Kidney epithelial cell (primary cell): ENCODE data around the gene SETD2. TPM values are rescaled to one million over a fixed set of nuclear protein-coding genes. Genes with fewer than 3 reads are reported as not detected.
A peak's percentile ranks its signal among the peaks of the same experiment; 100 is the strongest.

Source experiments
- DNase-seq: peaks from one replicate; pipeline ENCODE4 v3.0.0-alpha.2; 2010; ENCODE audit warnings: low read depth
- H3K27me3 ChIP-seq: 2 replicates; pipeline ENCODE4 v1.6.0; 2011; ENCODE audit warnings: low read length; ENCODE audit not compliant: control insufficient read depth, insufficient read depth
- H3K36me3 ChIP-seq: 2 replicates; pipeline ENCODE4 v1.5.1; 2011; ENCODE audit warnings: low read length; ENCODE audit not compliant: control insufficient read depth, insufficient read depth
- H3K4me3 ChIP-seq: 2 replicates; pipeline ENCODE4 v1.5.1; 2011; ENCODE audit warnings: low read depth, mild to moderate bottlenecking, control low read depth, low read length
- total RNA-seq: library from RNA; depleted of rRNA; stranded (reverse); fragments of >200 nt; gene quantifications from 2 replicates; pipeline ENCODE4 v1.2.3, GENCODE V29; 2015
- TF ChIP-seq, protein P1 (sequence below): IDR thresholded peaks from 2 replicates; pipeline ENCODE4 v1.5.1; 2011; ENCODE audit warnings: mild to moderate bottlenecking, moderate library complexity, low read length, control low read depth, inconsistent platforms; ENCODE audit not compliant: insufficient read depth, poor library complexity, severe bottlenecking

The SETD2 gene
- total RNA-seq, 1 donor from 2014 or later, result 31.1 TPM

GRCh38 chr3:46974421-46975171, 189.3 kb downstream of the SETD2 start:
- TF ChIP-seq, protein P1, sequence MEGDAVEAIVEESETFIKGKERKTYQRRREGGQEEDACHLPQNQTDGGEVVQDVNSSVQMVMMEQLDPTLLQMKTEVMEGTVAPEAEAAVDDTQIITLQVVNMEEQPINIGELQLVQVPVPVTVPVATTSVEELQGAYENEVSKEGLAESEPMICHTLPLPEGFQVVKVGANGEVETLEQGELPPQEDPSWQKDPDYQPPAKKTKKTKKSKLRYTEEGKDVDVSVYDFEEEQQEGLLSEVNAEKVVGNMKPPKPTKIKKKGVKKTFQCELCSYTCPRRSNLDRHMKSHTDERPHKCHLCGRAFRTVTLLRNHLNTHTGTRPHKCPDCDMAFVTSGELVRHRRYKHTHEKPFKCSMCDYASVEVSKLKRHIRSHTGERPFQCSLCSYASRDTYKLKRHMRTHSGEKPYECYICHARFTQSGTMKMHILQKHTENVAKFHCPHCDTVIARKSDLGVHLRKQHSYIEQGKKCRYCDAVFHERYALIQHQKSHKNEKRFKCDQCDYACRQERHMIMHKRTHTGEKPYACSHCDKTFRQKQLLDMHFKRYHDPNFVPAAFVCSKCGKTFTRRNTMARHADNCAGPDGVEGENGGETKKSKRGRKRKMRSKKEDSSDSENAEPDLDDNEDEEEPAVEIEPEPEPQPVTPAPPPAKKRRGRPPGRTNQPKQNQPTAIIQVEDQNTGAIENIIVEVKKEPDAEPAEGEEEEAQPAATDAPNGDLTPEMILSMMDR, result no peak
- Histone ChIP-seq H3K36me3 (no peaks in the 10 kb centered on the region), H3K4me3 (no peak overlapping the region), H3K27me3 (no peaks in the 10 kb centered on the region)
- DNase-seq, result no peak

DNA sequence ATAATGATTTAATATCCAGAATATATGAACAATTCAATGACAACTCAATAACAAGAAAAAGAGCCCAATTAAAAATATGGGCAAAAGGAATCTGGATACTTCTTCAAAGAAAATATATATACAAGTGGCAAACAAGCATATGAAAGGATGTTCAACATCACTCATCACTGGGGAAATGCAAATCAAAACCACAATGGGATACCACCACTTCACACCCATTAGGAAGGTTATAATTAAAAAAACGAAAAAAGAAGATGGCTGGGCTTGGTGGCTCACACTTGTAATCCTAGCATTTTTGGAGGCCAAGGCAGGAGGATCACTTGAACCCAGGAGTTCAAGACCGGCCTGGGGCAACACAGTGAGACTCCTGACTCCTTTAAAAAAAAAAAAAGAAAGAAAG, 191.5 kb downstream of the SETD2 start:
- H3K4me3 ChIP-seq, result no peak overlapping the region
- H3K36me3 ChIP-seq, result no peaks in the 10 kb centered on the region
- H3K27me3 ChIP-seq, result no peaks in the 10 kb centered on the region
- DNase-seq, result no peak
- TF ChIP-seq, protein P1, result no peak

GRCh38 chr3:46971742-46972141, 192.2 kb downstream of the SETD2 start:
- H3K36me3 ChIP-seq, result no peaks in the 10 kb centered on the region
- H3K27me3 ChIP-seq, result no peaks in the 10 kb centered on the region
- TF ChIP-seq, protein P1, result no peak
- H3K4me3 ChIP-seq, result no peak overlapping the region
- no peak for DNase-seq

DNA sequence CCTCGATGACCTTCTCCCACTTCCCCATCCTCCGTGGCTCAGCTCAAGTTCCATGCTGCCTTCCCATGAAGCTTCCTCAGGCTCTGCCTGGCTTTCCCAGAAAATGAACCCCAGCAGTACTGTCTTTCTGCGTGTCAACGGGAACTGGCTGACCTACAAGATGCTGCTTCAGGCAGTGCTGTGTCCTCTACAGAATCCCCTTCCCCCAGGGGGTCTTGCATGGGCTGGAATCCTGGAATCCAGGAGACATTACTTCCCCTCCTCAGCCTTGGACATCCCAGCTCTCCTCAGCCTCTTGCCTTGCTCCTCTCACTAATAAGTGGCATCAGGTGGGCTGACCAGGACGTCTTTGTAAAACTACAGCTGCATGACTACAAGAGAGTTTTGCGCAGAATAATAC, 192.8 kb downstream of the SETD2 start:
- H3K36me3 ChIP-seq, result no peaks in the 10 kb centered on the region
- DNase-seq, result no peak
- no peaks in the 10 kb centered on the region for H3K27me3 ChIP-seq
- TF ChIP-seq, protein P1, result no peak
- H3K4me3 ChIP-seq, result no peak overlapping the region

DNA sequence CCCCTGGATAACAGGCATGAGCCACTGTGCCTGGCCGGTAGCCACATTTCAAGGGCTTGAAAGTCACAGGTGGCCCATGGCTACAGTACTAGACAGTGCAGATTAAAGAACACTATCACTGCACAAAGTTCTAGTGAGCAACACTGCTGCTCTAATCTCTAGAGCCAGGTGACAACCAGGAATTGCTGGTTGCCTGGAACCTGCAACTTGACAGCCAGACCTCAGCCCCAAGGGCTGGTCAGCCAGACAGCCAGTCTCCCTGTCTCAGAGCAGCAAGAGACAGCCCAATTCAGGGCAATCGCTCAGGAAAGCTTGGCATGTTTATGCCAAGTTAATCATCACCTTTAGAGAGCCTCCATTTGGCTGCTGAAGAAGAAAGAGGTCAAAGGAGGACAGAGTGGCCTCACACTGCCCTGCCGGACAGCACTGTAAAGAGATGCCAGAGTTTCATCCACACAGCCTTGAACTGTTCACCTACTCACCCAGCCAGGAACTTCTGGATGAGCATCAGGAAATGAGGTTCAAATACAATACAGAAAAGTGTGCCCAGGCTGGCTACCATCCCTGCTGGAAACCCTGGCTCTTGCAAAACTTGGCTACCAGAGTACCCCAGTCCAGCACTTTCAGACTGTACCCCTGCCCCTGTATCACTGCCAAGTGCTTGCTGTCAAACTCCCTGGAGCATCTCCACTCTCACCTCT, 193.4 kb downstream of the SETD2 start:
- TF ChIP-seq, protein P1, result no peak
- H3K36me3 ChIP-seq, result no peaks in the 10 kb centered on the region
- DNase-seq, result peak; percentile 48
- H3K27me3 ChIP-seq, result no peaks in the 10 kb centered on the region
- H3K4me3 ChIP-seq, result no peak overlapping the region
